Sciatic nerve (tissue), 2 donors: ENCODE measurements around the gene CACNA2D3. TPM values are rescaled to one million over a fixed set of nuclear protein-coding genes. Genes with fewer than 3 reads are reported as not detected.
A peak's percentile ranks its signal among the peaks of the same experiment; 100 is the strongest.

Experiments used
- ATAC-seq: fragments of 200-7000 bp; cut with Tn5 transposase; one replicate; pipeline ENCODE4 v1.9.1; 2020; ENCODE audit warnings: mild to moderate bottlenecking, moderate library complexity
- DNase-seq: peaks from one replicate; pipeline ENCODE4 v3.0.0-alpha.2; 2020; ENCODE audit warnings: low spot score
- intact Hi-C: fragments of 100-400 bp; cut with DNase I; formaldehyde crosslinking; loops from one replicate; pipeline ENCODE4 v1.14.2; 2022
- total RNA-seq: library from RNA; stranded (reverse); fragmentation: NEBNext Ultra II Directional; extraction: Animal tissue kit (Norgen Biotek cat#: 25700); gene quantifications from one replicate; pipeline ENCODE4 v1.2.1, GENCODE V29; 2021
- donor health status: DM: no; HTN: no; CAD: no.
- donor health status: DM: no; HTN: no; CAD: no.

CACNA2D3 gene
- total RNA-seq, 1 donor from 2014 or later, result 6.9 TPM

DNA sequence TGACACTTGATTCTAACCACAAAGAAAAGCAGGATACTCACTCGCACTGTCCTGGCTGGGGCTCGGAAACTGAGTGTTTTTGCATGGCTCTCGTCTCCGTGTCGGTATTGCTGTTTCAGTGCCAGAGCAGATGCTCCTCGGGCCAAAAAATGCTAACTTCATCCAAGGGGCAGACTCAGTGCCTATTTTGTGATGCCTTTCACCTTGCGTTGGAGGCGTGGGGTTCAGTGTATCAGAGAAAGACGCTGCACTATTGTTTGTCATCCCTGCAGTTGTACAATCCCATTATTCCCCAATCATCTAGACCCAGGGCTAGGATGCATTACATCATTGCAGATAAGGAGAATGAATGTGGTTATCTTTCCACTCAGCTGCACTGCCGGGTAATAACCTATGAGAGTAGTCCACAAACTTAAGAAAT lies 1.4 kb downstream of the CACNA2D3 start:
- ATAC-seq (peak; percentile 28), DNase-seq (no peak)
- intact Hi-C loops, result no loop called here

DNA sequence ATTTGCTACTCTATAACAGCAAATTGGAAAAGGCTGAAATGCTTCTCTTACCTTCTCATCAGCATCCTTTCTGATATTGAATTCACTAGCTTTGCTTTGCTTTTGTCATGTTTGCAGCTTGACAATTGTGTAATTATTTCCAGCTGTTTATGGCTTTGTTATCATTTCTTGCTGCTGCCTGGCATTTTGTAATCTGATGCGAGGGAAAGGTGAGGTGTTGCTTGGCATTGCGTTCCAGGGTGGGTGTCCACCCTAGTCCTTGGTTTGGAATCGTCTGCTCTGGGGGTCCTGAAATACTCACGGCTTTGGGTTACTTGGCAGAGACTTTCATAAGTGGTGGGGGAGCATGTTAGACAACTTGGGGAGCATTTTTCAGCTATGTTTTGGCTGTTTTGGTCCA lies 2.9 kb downstream of the CACNA2D3 start:
- ATAC-seq (no peak), DNase-seq (no peak)
- intact Hi-C loops, result no loop called here

DNA sequence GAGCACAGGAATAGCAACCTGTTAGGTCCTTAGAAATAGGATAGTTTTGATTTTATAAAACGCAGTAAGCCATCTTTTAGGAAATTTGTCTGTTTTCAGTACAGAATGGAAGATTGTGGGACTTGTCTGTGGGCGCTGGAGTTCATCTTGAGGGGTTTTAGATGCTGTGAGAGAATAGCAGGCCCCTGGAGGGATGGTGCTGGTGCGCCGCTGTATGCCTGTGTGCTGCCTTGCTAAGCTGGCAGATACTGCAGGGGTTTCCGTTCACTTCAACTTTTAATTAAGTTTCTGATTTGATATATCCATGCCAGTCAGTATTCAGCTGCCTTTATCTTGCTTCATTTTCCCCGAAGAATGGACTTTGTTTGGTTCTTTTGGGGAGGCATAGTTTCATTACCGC lies 4.2 kb downstream of the CACNA2D3 start:
- DNase-seq (no peak), ATAC-seq (no peak)
- intact Hi-C loops, result no loop called here

DNA sequence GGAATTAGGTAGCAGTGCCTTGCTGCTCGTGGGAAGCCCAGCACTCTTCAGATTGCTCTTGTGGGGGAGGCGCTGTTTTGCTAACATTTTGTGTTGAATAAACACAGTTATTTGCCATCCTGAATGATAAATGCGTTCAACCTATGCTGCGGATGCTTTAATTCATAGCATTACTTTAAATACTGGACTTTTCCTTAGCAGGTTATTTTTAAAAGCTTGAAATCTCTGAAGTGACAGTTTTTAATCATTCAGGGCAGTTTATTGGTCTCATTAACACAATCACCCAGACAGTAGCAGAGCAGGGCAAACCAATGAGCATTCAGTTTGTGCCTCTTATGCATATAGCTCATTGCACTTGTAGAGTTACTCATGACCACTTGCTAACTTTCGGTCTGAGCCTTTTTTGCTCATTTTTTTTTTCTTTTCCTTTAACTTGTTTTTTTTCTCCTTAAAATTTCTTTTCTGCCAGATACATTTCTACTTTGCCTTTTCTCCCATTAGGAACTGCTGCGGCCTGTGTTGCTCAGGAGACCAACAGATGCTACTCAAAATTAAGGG lies 5.2 kb downstream of the CACNA2D3 start:
- ATAC-seq (no peak), DNase-seq (no peak)
- intact Hi-C loops, result no loop called here

DNA sequence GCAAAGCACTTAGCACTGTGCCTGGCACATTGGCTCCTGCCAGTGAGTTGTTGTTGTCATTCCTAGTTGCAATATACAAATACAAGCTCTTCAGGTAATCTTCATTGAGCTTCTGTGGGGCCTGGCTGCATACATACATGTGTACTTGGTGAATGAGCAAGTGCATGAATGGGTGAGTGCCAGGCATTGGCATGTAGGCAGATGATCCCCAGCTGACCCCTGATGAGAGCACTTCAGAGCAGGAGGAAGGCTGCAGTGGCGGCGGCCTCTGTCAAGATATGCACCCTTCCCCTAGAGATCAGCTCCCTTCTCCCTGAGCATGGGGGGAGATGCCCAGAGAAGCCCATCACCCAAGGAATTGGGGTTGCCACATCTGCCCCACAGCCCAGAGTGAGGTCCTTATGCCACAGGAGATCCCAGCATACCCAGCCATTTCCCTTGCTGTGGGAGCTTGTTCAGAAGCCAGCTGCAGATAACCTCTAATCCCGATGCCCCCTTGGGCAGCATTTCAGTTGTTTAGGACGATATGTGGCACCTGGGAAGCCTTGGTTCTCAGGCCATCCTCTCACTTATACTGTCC lies 8.8 kb downstream of the CACNA2D3 start:
- ATAC-seq (no peak), DNase-seq (no peak)
- intact Hi-C loops, result no loop called here

DNA sequence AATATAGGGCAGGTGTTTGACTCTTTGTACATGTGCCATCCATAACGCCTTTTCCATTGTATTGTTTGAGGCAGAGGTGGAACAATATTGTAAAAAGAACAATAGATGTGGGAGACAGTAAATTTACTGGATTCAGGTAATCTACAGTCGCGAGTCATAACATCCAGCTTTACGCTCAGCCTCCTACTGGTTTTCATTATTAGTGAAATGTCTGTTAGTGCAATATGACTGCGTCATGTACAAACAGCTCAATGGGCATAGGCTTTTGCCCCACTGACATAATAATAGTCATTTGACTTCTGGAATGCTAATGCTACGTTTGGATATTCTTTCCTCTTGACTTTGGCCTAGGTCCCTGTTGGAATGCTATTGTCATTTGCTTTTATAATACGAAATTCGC lies 9.5 kb downstream of the CACNA2D3 start:
- intact Hi-C loops, result no loop called here
- DNase-seq, result no peak
- ATAC-seq, result no peak

DNA sequence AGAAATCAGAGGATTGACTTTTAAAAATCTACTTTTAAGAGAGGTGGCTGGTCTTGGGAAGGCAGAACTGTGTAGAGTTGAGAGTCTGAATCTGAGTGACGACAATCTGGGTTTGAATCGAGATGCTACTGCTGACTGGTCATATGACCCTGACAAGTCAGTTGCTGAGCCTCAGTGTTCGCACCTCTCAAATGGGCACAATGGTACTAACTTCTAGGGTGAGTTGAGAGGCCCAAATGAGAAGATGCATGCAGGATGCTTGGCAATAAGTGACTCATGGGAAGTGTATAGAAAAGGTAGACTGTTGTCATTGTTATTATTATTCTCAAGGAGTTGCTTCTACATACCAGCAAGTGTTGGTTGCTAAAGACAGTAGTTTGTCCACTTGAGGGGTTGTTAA lies 10.3 kb downstream of the CACNA2D3 start:
- ATAC-seq (no peak), DNase-seq (no peak)
- intact Hi-C loops, result no loop called here

DNA sequence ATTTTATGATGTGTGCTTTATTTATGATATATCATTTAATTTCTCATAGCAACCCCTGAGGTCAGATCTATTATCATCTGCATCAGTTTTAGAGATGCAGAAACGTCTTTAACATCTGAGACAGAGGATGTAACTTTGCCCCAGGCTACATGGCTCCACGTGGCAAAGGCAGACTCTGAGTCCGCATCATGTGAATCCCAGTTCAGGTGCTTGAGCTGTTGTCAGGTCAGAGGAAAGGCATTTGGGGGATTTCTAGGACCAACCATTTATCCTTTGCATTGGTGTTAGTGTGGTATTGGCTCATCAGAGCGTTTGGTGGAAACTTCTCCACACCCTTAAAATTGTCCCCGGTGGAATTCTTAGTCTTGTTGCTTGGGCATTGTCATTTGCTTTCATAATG lies 10.8 kb downstream of the CACNA2D3 start:
- DNase-seq (no peak), ATAC-seq (no peak)
- intact Hi-C loops, result no loop called here

DNA sequence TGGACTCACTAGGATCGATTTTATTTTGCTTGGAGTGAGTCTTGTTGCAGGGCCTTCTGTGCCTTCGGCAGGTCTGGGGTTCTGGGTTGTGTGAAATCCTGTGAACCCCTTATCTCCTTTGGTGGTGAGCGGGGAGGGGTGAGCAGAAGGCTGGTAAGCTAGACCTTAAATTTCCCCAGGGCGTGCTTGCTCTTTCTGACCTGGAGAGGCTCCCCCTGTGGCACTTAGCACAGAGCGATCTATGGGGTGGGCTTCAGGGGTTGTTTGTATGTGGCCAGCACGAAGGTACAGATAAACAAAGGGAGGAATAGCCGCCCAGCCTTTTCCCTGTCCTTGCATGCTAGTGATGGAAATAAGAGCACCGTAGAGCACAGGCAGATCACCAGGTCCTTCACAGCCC lies 11.8 kb downstream of the CACNA2D3 start:
- no peak for ATAC-seq
- intact Hi-C loops, result no loop called here
- no peak for DNase-seq

DNA sequence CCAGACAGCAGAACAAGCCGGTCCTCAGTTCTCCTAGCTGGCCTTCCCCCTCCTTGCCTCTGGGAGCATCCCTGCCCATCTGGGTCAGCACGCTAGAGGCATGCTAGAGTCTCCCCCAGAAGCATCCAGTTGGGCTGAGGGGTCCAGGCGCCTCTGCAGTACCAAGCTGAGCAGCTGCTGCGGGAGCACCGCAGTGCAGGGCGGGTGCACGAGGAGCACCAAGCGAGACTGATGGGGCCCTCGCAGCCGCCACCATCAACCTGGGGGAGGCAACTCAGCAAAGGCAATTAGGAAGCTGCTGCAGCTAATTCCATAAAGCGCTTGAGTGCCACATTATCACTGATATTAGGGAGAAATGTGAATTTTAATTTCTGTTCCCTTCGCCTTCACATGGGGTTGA lies 12.4 kb downstream of the CACNA2D3 start:
- intact Hi-C loops, result no loop called here
- DNase-seq, result no peak
- ATAC-seq, result no peak

DNA sequence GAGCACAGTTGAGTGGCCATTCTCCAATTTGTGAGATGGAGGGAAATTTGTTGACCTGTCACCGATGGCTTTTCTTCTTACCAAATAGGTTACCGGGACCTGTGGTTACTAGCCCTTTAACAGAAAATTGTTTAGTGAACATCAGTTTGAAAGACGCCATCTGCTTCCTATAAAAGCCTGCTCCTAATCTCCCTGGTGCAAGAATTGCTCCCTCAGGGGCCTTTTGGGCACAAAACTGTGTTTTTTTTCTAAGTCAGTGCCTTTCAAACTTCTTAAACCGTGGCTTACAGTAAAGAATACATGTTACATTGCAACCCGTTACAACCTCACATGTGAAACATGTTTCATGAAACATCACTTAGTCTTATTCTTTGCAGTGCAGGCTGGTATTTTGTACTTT lies 15.0 kb downstream of the CACNA2D3 start:
- DNase-seq, result no peak
- intact Hi-C loops, result no loop called here
- no peak for ATAC-seq

DNA sequence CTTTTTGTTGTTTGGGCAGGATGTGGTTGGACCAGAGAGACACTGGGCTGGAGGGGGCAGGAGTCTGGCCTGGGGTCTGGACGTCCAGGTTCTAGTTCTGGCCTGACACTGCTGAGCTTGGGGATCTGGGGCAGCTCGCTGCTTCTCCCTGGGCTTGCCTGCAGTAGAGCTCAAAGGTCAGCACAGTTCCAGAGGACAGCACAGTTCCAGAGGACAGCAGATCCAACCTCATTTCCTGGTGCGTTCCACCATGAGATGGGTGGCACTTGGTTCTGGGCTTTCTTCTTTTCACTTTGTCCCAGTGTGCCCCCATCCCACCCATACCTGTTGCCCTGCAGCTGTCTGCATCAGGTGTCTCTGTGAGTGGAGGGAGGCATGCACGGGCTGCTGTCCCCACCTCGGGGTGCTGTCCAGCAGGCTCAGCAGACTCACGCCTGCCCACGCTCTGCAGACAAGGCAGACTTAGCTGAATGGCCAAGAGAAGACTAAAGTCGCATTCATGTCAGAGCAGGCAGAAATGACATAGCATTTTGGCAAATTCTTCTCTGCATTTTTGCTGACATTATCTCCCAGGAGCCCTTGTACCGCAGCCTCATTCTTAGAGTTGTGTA lies 16.7 kb downstream of the CACNA2D3 start:
- intact Hi-C loops, result no loop called here
- ATAC-seq (no peak), DNase-seq (no peak)

DNA sequence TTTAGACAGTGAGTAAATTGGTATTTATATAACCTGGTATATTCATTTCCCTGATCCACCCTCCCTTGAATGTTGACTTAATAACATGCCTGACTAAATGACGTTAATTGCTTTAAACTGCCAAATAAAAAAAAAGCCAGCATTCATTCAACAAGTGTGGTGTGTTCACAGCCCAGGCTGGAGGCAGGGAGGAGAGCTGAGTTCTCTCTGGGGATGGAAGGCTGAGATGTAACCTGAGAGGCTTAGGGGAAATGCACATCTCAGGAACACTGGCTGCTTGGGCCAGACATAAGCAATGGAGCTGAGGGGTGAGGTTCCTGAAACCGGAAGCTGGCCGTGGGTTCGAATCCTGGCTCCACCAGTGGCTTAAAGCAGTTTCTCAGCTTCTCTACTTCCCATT lies 17.3 kb downstream of the CACNA2D3 start:
- no peak for DNase-seq
- no peak for ATAC-seq
- intact Hi-C loops, result no loop called here

DNA sequence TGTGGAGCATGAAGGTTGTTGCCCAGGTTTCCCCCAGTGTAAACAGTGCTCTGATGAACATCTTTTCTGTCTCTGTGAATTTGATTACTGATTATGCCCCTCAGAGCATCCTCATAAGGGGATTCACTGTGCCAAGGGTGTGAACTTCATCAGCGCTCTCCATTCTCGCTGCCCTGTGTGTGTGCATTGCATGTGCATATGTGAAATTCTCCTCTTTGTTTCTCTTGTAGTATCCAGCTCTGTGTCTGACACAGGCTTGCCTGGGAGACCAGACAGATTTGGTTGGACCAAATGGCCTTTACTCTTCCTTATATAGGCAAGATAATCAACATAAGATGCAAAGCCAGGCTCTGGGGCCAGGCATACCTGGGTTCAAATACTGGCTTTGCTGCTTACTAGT lies 21.9 kb downstream of the CACNA2D3 start:
- ATAC-seq (no peak), DNase-seq (no peak)
- intact Hi-C loops, result no loop called here

DNA sequence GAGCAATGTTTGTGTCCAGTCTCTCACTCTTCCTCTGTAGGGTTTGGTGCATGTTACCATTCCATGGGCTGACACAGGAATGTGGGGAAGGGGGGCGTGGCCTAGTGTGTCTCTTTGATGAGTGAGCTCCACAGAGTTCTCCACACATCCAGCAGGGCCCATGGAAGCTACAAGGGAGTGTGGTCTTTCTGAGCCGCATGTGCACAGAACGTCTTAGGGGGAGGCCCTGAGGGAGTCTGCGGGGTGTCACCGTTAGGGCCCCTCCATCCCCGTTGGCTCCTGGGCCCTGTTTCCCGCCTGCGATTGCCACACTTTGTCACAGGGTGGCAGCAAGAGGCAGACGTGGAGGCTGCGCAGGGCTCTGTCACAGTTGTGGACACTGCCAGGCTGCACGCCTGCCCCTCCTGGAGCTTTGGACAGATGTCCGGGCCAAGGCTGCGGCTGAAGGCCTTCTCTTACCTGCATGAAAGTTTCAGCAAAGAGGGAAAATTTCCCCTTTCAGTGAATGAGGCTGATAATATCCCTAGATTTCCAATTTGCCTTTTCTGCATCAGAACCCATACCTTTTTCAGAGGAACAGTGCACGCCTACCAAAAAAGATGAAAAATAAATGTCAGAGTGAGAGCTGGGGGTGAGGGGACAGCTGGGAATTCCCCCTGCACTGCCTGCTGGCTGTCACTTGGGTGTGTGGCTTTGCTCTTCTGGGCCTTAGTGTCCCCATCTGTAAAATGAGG lies 24.3 kb downstream of the CACNA2D3 start:
- ATAC-seq, result peak; percentile 85
- intact Hi-C loops, result no loop called here
- no peak for DNase-seq

DNA sequence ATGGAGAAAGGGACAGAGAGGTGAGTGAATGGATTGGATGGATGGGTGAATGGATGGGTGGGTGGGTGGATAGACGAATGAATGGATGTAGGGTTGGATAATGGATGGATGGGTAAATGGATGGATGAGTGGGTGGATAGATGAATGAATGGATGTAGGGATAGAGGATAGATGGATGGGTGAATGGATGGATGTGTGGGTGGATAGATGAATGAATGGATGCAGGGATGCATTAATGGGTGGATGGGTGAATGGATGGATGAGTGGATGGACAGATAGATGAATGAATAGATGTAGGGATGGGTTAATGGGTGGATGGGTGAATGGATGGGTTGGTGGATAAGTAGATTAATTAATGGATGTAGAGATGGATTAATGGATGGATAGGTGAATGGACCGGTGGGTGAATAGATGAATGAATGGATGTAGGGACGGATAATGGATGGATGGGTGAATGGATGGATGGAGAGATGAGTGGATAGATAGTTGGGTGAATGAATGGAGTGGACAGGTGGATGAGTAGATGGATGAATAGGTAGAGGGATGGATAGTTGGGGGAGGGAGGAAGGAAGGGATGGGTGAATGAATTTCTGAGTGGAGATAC lies 28.6 kb downstream of the CACNA2D3 start:
- intact Hi-C loops, result no loop called here
- no peak for ATAC-seq
- no peak for DNase-seq

DNA sequence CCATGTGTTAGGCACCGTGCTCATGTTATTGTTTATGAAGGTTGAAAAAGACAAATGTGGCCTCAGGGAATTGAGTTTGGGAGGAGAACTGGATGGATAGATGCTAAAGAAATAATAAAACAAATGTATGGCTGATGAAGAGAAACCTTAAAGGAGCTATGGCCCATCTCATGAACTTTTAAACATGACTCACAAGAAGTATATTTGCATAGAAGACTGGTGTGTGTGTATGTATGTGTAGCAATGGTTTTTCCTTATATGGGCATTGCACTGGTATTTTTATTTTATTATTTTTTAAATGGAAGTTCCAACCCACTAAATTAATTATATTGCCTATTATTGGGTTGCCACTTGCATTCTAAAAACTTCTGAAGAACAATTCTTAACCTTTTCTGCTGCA lies 31.1 kb downstream of the CACNA2D3 start:
- intact Hi-C loops, result no loop called here
- ATAC-seq (no peak), DNase-seq (no peak)

DNA sequence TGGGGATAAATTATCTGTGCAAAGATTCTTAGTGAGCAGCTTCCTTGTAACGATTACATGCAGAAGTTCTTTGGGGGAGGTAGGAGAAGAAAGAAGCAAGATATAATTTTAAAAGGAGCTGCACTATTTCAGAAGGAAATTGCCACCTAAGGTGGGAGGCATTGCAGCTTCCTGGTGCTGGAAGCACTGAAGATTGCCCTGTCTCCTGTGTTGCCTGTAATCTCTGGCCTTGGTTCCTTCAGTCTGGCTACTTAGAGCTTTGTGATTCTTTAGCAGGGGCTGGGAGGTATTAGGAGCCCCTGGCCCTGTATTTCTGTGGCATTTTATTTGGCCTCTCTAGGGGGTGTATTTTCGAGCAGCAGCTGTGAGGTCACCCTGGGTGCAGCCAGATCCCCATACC lies 35.5 kb downstream of the CACNA2D3 start:
- intact Hi-C loops, result no loop called here

DNA sequence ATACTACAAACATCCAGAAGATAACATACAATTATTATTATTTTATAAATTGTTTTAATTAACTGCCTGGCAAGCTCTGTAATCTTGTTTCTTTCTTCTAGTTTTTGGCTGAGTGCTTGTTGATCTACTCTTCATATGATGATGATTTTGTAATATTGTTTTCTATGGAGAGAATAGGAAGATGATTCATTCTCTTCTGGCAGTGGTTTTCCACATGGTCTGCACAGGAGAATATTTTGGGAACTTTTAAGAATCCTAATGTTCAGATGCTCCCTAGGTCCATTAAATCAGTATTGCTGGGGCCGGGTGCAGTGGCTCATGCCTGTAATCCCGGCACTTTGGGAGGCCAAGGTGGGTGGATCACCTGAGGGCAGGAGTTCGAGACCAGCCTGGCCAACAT lies 37.6 kb downstream of the CACNA2D3 start:
- ATAC-seq (peak; percentile 89), DNase-seq (no peak)
- intact Hi-C loops, result no loop called here

More for the DNA sequence above, 35.5 kb downstream of the CACNA2D3 start:
- no peak for ATAC-seq
- DNase-seq, result no peak

DNA sequence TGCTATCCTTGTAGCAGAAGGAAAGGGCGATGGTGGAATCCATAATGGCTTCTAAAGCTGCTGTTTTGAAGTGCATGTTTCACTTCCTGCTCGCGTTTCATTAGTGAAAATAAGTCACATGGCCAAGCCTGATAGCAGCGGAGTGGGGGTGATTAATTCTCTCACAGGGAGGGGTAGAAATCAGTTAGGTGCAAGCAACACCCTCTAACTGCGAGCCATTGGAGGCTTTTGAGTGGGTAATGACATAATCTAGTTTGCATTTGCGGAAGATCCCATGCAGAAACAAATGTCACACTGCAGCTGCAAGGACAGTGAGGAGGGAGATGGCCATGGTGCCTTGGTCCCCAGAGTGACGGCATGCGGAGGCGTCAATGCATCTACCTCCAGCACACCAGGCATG lies 41.1 kb downstream of the CACNA2D3 start:
- intact Hi-C loops, result no loop called here
- ATAC-seq (no peak), DNase-seq (no peak)
